Effector memory CD8-positive, alpha-beta T cell (primary cell): ENCODE data around the gene ZNF668.
A peak's percentile ranks its signal among the peaks of the same experiment; 100 is the strongest.

Source experiments
- ATAC-seq: fragments of 150-1000 bp; cut with Tn5 transposase; replicated peaks from 2 replicates; pipeline ENCODE4 v1.10.0; 2021; ENCODE audit warnings: mild to moderate bottlenecking, moderate library complexity
- DNase-seq, 3 experiments: peaks; one replicate each; pipeline ENCODE4 v3.0.0; 2021
- H3K27ac Mint-ChIP-seq, 2 donors: one replicate each; pipeline ENCODE4 v1.8.0; 2022; ENCODE audit warnings: mild to moderate bottlenecking in 2 of 2, mixed read lengths in 2 of 2, moderate library complexity in 2 of 2
- H3K27me3 Mint-ChIP-seq, 2 donors: one replicate each; pipeline ENCODE4 v1.8.0; 2022; ENCODE audit warnings: mixed read lengths in 2 of 2
- H3K36me3 Mint-ChIP-seq: one replicate; pipeline ENCODE4 v1.8.0; 2022; ENCODE audit warnings: mild to moderate bottlenecking, moderate library complexity, mixed read lengths; ENCODE audit not compliant: insufficient read depth
- H3K4me1 Mint-ChIP-seq, 2 donors: one replicate each; pipeline ENCODE4 v1.8.0; 2022; ENCODE audit warnings: low read depth in 2 of 2, mixed read lengths in 2 of 2
- H3K4me3 Mint-ChIP-seq, 2 donors: one replicate each; pipeline ENCODE4 v1.8.0; 2022; ENCODE audit warnings: mild to moderate bottlenecking in 2 of 2, mixed read lengths in 2 of 2, moderate library complexity in 2 of 2
- H3K9me3 Mint-ChIP-seq, 2 donors: one replicate each; pipeline ENCODE4 v1.8.0; 2022; ENCODE audit warnings: mixed read lengths in 2 of 2

Gene ZNF668

GRCh38 chr16:31071861-31072260 is 2.2 kb downstream of the ZNF668 start:
- Mint-ChIP-seq H3K36me3 (peaks cover 15% of the 10 kb centered on the region), H3K9me3 (no peaks in the 10 kb centered on the region), H3K4me1 (peaks cover 31 to 38% of the 10 kb centered on the region in 2 donors), H3K27ac (peak overlapping the region; percentile 90 to 96), H3K4me3 (peak overlapping the region; percentile 78 to 94), H3K27me3 (no peaks in the 10 kb centered on the region)
- no peak for ATAC-seq
- DNase-seq: no peak

GRCh38 chr16:31067342-31067741 is 6.7 kb downstream of the ZNF668 start:
- peaks cover 47 to 53% of the 10 kb centered on the region in 2 donors for H3K4me1 Mint-ChIP-seq
- no peaks in the 10 kb centered on the region for H3K9me3 Mint-ChIP-seq
- H3K27me3 Mint-ChIP-seq: no peaks in the 10 kb centered on the region
- peak overlapping the region in 1 of 2 donors; percentile 39 for H3K27ac Mint-ChIP-seq
- DNase-seq (no peak), ATAC-seq (no peak)
- H3K4me3 Mint-ChIP-seq: no peak overlapping the region
- H3K36me3 Mint-ChIP-seq: peaks cover 25% of the 10 kb centered on the region

- peak overlapping the region; percentile 89 to 90 for H3K4me3 Mint-ChIP-seq
- DNase-seq: no peak
Measured at GRCh38 chr16:31064882-31065461, 9.1 kb downstream of the ZNF668 start.

GRCh38 chr16:31063843-31064611 is 10.0 kb downstream of the ZNF668 start:
- H3K4me1 Mint-ChIP-seq: peaks cover 39 to 42% of the 10 kb centered on the region in 2 donors
- peak overlapping the region; percentile 89 to 90 for H3K4me3 Mint-ChIP-seq
- no peaks in the 10 kb centered on the region for H3K9me3 Mint-ChIP-seq
- H3K36me3 Mint-ChIP-seq: peaks cover 40% of the 10 kb centered on the region
- ATAC-seq (peak; percentile 84), DNase-seq (peak; percentile 32 to 42 (median 41))
- no peaks in the 10 kb centered on the region for H3K27me3 Mint-ChIP-seq
- peak overlapping the region; percentile 89 to 95 for H3K27ac Mint-ChIP-seq

More at GRCh38 chr16:31064882-31065461, 9.1 kb downstream of the ZNF668 start:
- H3K9me3 Mint-ChIP-seq: no peaks in the 10 kb centered on the region
- H3K36me3 Mint-ChIP-seq: peaks cover 37% of the 10 kb centered on the region
- ATAC-seq: no peak
- H3K27ac Mint-ChIP-seq: peak overlapping the region; percentile 89 to 95
- no peaks in the 10 kb centered on the region for H3K27me3 Mint-ChIP-seq
- H3K4me1 Mint-ChIP-seq: peaks cover 44 to 46% of the 10 kb centered on the region in 2 donors

GRCh38 chr16:31063495-31063842 is 10.6 kb downstream of the ZNF668 start:
- Mint-ChIP-seq H3K36me3 (peaks cover 41% of the 10 kb centered on the region), H3K27ac (peak overlapping the region; percentile 89 to 95), H3K9me3 (no peaks in the 10 kb centered on the region), H3K27me3 (no peaks in the 10 kb centered on the region), H3K4me1 (peaks cover 34 to 42% of the 10 kb centered on the region in 2 donors), H3K4me3 (peak overlapping the region; percentile 89 to 90)
- DNase-seq (no peak), ATAC-seq (no peak)

GRCh38 chr16:31061813-31062440 is 12.1 kb downstream of the ZNF668 start:
- Mint-ChIP-seq H3K4me3 (peak overlapping the region; percentile 89 to 90), H3K9me3 (no peaks in the 10 kb centered on the region), H3K27me3 (no peaks in the 10 kb centered on the region), H3K27ac (peak overlapping the region in 1 of 2 donors; percentile 41), H3K36me3 (peaks cover 47% of the 10 kb centered on the region), H3K4me1 (peaks cover 34 to 39% of the 10 kb centered on the region in 2 donors)
- ATAC-seq: no peak
- no peak for DNase-seq

GRCh38 chr16:31061126-31061812 is 12.8 kb downstream of the ZNF668 start:
- no peaks in the 10 kb centered on the region for H3K27me3 Mint-ChIP-seq
- H3K36me3 Mint-ChIP-seq: peaks cover 51% of the 10 kb centered on the region
- no peak for ATAC-seq
- H3K4me1 Mint-ChIP-seq: peaks cover 32 to 38% of the 10 kb centered on the region in 2 donors
- peak overlapping the region; percentile 41 to 54 for H3K4me3 Mint-ChIP-seq
- no peaks in the 10 kb centered on the region for H3K9me3 Mint-ChIP-seq
- peak overlapping the region in 1 of 2 donors; percentile 41 for H3K27ac Mint-ChIP-seq
- no peak for DNase-seq

- DNase-seq (no peak), ATAC-seq (no peak)
- H3K27me3 Mint-ChIP-seq: no peaks in the 10 kb centered on the region
- peak overlapping the region in 1 of 2 donors; percentile 26 for H3K27ac Mint-ChIP-seq
- peaks cover 31% of the 10 kb centered on the region for H3K36me3 Mint-ChIP-seq
- no peak overlapping the region for H3K4me3 Mint-ChIP-seq
- H3K9me3 Mint-ChIP-seq: no peaks in the 10 kb centered on the region
- H3K4me1 Mint-ChIP-seq: peaks cover 3 to 8% of the 10 kb centered on the region in 2 donors
Measured at GRCh38 chr16:31055613-31056012, 18.4 kb downstream of the ZNF668 start.

- Mint-ChIP-seq H3K9me3 (no peaks in the 10 kb centered on the region), H3K27me3 (no peaks in the 10 kb centered on the region), H3K4me3 (no peak overlapping the region), H3K4me1 (peaks cover 3 to 6% of the 10 kb centered on the region in 2 donors), H3K36me3 (peaks cover 15% of the 10 kb centered on the region), H3K27ac (peak overlapping the region in 1 of 2 donors; percentile 56)
- DNase-seq (no peak), ATAC-seq (no peak)
Measured at GRCh38 chr16:31052114-31052513, 21.9 kb downstream of the ZNF668 start.

GRCh38 chr16:31050280-31051030 is 23.6 kb downstream of the ZNF668 start:
- Mint-ChIP-seq H3K27ac (no peak overlapping the region), H3K36me3 (peaks cover 6% of the 10 kb centered on the region), H3K27me3 (no peaks in the 10 kb centered on the region), H3K9me3 (no peaks in the 10 kb centered on the region), H3K4me1 (peaks cover 3 to 6% of the 10 kb centered on the region in 2 donors), H3K4me3 (no peak overlapping the region)
- DNase-seq (no peak), ATAC-seq (no peak)

GRCh38 chr16:31043898-31044481 is 30.1 kb downstream of the ZNF668 start:
- no peak overlapping the region for H3K27ac Mint-ChIP-seq
- no peaks in the 10 kb centered on the region for H3K9me3 Mint-ChIP-seq
- H3K36me3 Mint-ChIP-seq: peaks cover 23% of the 10 kb centered on the region

GRCh38 chr16:31043352-31043751 is 30.7 kb downstream of the ZNF668 start:
- Mint-ChIP-seq H3K4me1 (no peaks in the 10 kb centered on the region), H3K36me3 (peaks cover 24% of the 10 kb centered on the region), H3K4me3 (no peak overlapping the region), H3K27ac (no peak overlapping the region), H3K9me3 (no peaks in the 10 kb centered on the region), H3K27me3 (no peaks in the 10 kb centered on the region)
- no peak for DNase-seq
- no peak for ATAC-seq

More at GRCh38 chr16:31043898-31044481, 30.1 kb downstream of the ZNF668 start:
- no peak overlapping the region for H3K4me3 Mint-ChIP-seq
- DNase-seq (no peak), ATAC-seq (no peak)
- H3K4me1 Mint-ChIP-seq: no peaks in the 10 kb centered on the region
- H3K27me3 Mint-ChIP-seq: no peaks in the 10 kb centered on the region
